H1 (cell line): ENCODE results near the gene SUB1. TPM values are rescaled to one million over a fixed set of nuclear protein-coding genes. Genes with fewer than 3 reads are reported as not detected.

Experiments
- CTCF ChIA-PET: fragments of 300-600 bp; sonication (Branson Sonifier 250); formaldehyde crosslinking; loops from one replicate; lab custom pipeline; 2021; ENCODE audit not compliant: partially characterized antibody; lab: Charles Lee
- POLR2A ChIA-PET: fragments of 300-600 bp; sonication (Branson Sonifier 250); formaldehyde crosslinking; loops from one replicate; lab custom pipeline; 2021; ENCODE audit warnings: inconsistent platforms; ENCODE audit not compliant: partially characterized antibody; lab: Charles Lee
- DNase-seq, 2 experiments: peaks; one replicate each; pipeline versions ENCODE4 v3.0.0 to v3.0.0-alpha.2; 2010 to 2022; ENCODE audit warnings: low spot score in 2 of 2, low read depth in 1 of 2, mixed read lengths in 1 of 2
- FAIRE-seq: peaks from 2 replicates; lab custom pipeline; 2011; peaks lifted over from hg19 to GRCh38; lab: Jason Lieb, UNC
- H2AFZ ChIP-seq: 2 replicates; pipeline ENCODE4 v1.8.1; 2012; ENCODE audit warnings: low read length, inconsistent platforms
- H2AK5ac ChIP-seq: 2 replicates; pipeline ENCODE4 v1.6.1; 2013; ENCODE audit warnings: low read depth, low read length
- H2BK120ac ChIP-seq: replicated peaks from 2 replicates; pipeline ENCODE3; 2013; ENCODE audit warnings: low read depth, low read length, inconsistent platforms
- H2BK12ac ChIP-seq: 2 replicates; pipeline ENCODE4 v1.6.1; 2013; ENCODE audit warnings: low read depth, low read length
- H2BK15ac ChIP-seq: 2 replicates; pipeline ENCODE4 v1.6.1; 2013; ENCODE audit warnings: low read length
- H2BK20ac ChIP-seq: 2 replicates; pipeline ENCODE4 v1.6.1; 2013; ENCODE audit warnings: low read length
- H2BK5ac ChIP-seq: 2 replicates; pipeline ENCODE4 v1.6.1; 2013; ENCODE audit warnings: low read depth, low read length
- H3K14ac ChIP-seq: 2 replicates; pipeline ENCODE4 v1.6.1; 2013; ENCODE audit warnings: inconsistent platforms; ENCODE audit not compliant: insufficient read length
- H3K18ac ChIP-seq: 2 replicates; pipeline ENCODE4 v1.6.1; 2013; ENCODE audit warnings: low read length; ENCODE audit errors: extremely low read depth
- H3K23ac ChIP-seq: 2 replicates; pipeline ENCODE4 v1.6.1; 2013; ENCODE audit warnings: inconsistent platforms; ENCODE audit not compliant: insufficient read length
- H3K23me2 ChIP-seq: 2 replicates; pipeline ENCODE4 v1.6.1; 2013; ENCODE audit warnings: low read depth, low read length
- H3K27ac ChIP-seq: 2 replicates; pipeline ENCODE4 v1.6.1; 2011; ENCODE audit warnings: low read depth, low read length, inconsistent platforms
- H3K27me3 ChIP-seq, 4 experiments: replicated peaks in 1 of 4; 1 replicate in 1 of 4; 2 replicates in 3 of 4; pipeline versions ENCODE4 v1.6.1 to v1.8.1; 2011 to 2013; ENCODE audit warnings: low read length in 3 of 4, mild to moderate bottlenecking in 3 of 4, inconsistent platforms in 2 of 4, mixed read lengths in 2 of 4, moderate library complexity in 1 of 4; ENCODE audit not compliant: control insufficient read depth in 3 of 4, insufficient read depth in 3 of 4; ENCODE audit errors: extremely low read depth in 1 of 4
- H3K36me3 ChIP-seq, 4 experiments: 2 replicates each; pipeline versions ENCODE4 v1.6.1 to v1.8.1; 2011 to 2013; ENCODE audit warnings: mild to moderate bottlenecking in 4 of 4, low read length in 3 of 4, moderate library complexity in 2 of 4, control low read depth in 1 of 4, inconsistent platforms in 1 of 4; ENCODE audit not compliant: insufficient read depth in 4 of 4, control insufficient read depth in 2 of 4
- H3K4ac ChIP-seq: replicated peaks from 2 replicates; pipeline ENCODE3; 2013; ENCODE audit warnings: low read length, low read depth, mixed read lengths, inconsistent platforms; ENCODE audit not compliant: insufficient read length
- H3K4me1 ChIP-seq, 4 experiments: replicated peaks in 1 of 4; 1 replicate in 1 of 4; 2 replicates in 3 of 4; pipeline versions ENCODE4 v1.6.1 to v1.8.1; 2011 to 2013; ENCODE audit warnings: low read length in 3 of 4, inconsistent platforms in 2 of 4, mixed read lengths in 1 of 4; ENCODE audit not compliant: insufficient read depth in 4 of 4, control insufficient read depth in 3 of 4
- H3K4me2 ChIP-seq, 2 experiments: 2 replicates each; pipeline versions ENCODE4 v1.6.1 to v1.8.1; 2011 to 2013; ENCODE audit warnings: low read depth in 2 of 2, low read length in 2 of 2, control low read depth in 1 of 2, inconsistent platforms in 1 of 2, mild to moderate bottlenecking in 1 of 2; ENCODE audit not compliant: insufficient read depth in 1 of 2
- H3K4me3 ChIP-seq, 4 experiments: fragments of 200-600, 300-600 bp in 1 of 4; sonication (generic), shearing (Covaris generic), sonication (Bioruptor Twin) in 1 of 4; 2 replicates each; pipeline versions ENCODE4 v1.5.1 to v1.8.1; 2011 to 2016; ENCODE audit warnings: low read length in 4 of 4, low read depth in 3 of 4, control low read depth in 2 of 4, inconsistent platforms in 2 of 4, mild to moderate bottlenecking in 2 of 4, mixed read lengths in 1 of 4, moderate library complexity in 1 of 4; ENCODE audit not compliant: insufficient read depth in 2 of 4; ENCODE audit errors: extremely low read depth in 1 of 4
- H3K56ac ChIP-seq: replicated peaks from 2 replicates; pipeline ENCODE3; 2013; ENCODE audit warnings: low read depth, mild to moderate bottlenecking, mixed read lengths, low read length, inconsistent platforms; ENCODE audit not compliant: insufficient read length
- H3K79me1 ChIP-seq: 2 replicates; pipeline ENCODE4 v1.6.1; 2013; ENCODE audit warnings: low read depth, low read length, control low read depth
- H3K79me2 ChIP-seq, 2 experiments: 2 replicates each; pipeline versions ENCODE4 v1.6.1 to v1.8.1; 2012 to 2013; ENCODE audit warnings: low read length in 2 of 2, mild to moderate bottlenecking in 2 of 2, inconsistent platforms in 1 of 2; ENCODE audit not compliant: insufficient read depth in 2 of 2, control insufficient read depth in 1 of 2
- H3K9ac ChIP-seq, 4 experiments: replicated peaks in 1 of 4; 1 replicate in 1 of 4; 2 replicates in 3 of 4; pipeline versions ENCODE4 v1.6.1 to v1.8.1; 2011 to 2013; ENCODE audit warnings: low read depth in 3 of 4, low read length in 3 of 4, control low read depth in 2 of 4, mild to moderate bottlenecking in 2 of 4, moderate library complexity in 2 of 4, inconsistent platforms in 1 of 4; ENCODE audit errors: extremely low read depth in 1 of 4
- H3K9me3 ChIP-seq, 2 experiments: 2 replicates each; pipeline versions ENCODE4 v1.6.1 to v1.8.1; 2012 to 2013; ENCODE audit warnings: mild to moderate bottlenecking in 2 of 2, moderate library complexity in 2 of 2, control low read depth in 1 of 2, inconsistent platforms in 1 of 2, low read depth in 1 of 2, low read length in 1 of 2, mixed read lengths in 1 of 2; ENCODE audit not compliant: insufficient read depth in 2 of 2
- H4K20me1 ChIP-seq, 2 experiments: replicated peaks in 1 of 2; 2 replicates each; pipeline versions ENCODE3 to v1.8.1; 2011 to 2013; ENCODE audit warnings: inconsistent platforms in 2 of 2, low read length in 2 of 2, mild to moderate bottlenecking in 1 of 2; ENCODE audit not compliant: insufficient read depth in 2 of 2, control insufficient read depth in 1 of 2
- H4K5ac ChIP-seq: 2 replicates; pipeline ENCODE4 v1.6.1; 2013; ENCODE audit warnings: low read length, low read depth, mixed read lengths, inconsistent platforms; ENCODE audit not compliant: insufficient read length
- H4K8ac ChIP-seq: 2 replicates; pipeline ENCODE4 v1.8.0; 2013; ENCODE audit warnings: mild to moderate bottlenecking, moderate library complexity, low read length, inconsistent platforms; ENCODE audit not compliant: insufficient read depth; ENCODE audit errors: extremely low read depth
- H4K91ac ChIP-seq: replicated peaks from 2 replicates; pipeline ENCODE3; 2013; ENCODE audit warnings: low read length, mixed read lengths, inconsistent platforms; ENCODE audit not compliant: insufficient read length
- ASH2L ChIP-seq: fragments of 200-600, 300-600 bp; sonication (generic); IDR thresholded peaks from one replicate; pipeline ENCODE4 v1.7.1; 2017; ENCODE audit warnings: low read length
- CHD1 ChIP-seq: IDR thresholded peaks from 2 replicates; pipeline ENCODE4 v1.6.1; 2012; ENCODE audit warnings: low read depth, low read length, improper control_type of control experiment
- GTF2F1 ChIP-seq: IDR thresholded peaks from 2 replicates; pipeline ENCODE4 v1.6.1; 2012; ENCODE audit warnings: low read depth, low read length, improper control_type of control experiment, borderline replicate concordance
- KDM1A ChIP-seq: fragments of 200-600, 300-600 bp; sonication (generic); IDR thresholded peaks from 2 replicates; pipeline ENCODE4 v1.7.1; 2016; ENCODE audit warnings: mild to moderate bottlenecking, low read length, borderline replicate concordance
- MAFK ChIP-seq: IDR thresholded peaks from 2 replicates; pipeline ENCODE4 v1.6.1; 2012; ENCODE audit warnings: low read depth, mild to moderate bottlenecking, improper control_type of control experiment, low read length
- POLR2AphosphoS5 ChIP-seq: IDR thresholded peaks from 2 replicates; pipeline ENCODE4 v1.6.1; 2011; ENCODE audit warnings: low read depth, low read length
- SIX5 ChIP-seq: IDR thresholded peaks from 2 replicates; pipeline ENCODE4 v1.6.1; 2011; ENCODE audit warnings: mild to moderate bottlenecking, low read depth, low read length
- SRF ChIP-seq: IDR thresholded peaks from 2 replicates; pipeline ENCODE4 v1.6.1; 2011; ENCODE audit warnings: mild to moderate bottlenecking, low read depth, low read length, moderate library complexity
- ZNF274 ChIP-seq: IDR thresholded peaks from 2 replicates; pipeline ENCODE4 v1.7.0; 2012; ENCODE audit warnings: low read length, borderline replicate concordance; ENCODE audit errors: extremely low read depth
- WGBS, 2 experiments: shearing (Covaris generic) in 1 of 2; methylation state at CpG; one replicate each; pipeline versions ENCODE4 v1.1.6 to v1.1.7; 2013 to 2015; ENCODE audit warnings: low lambda C conversion rate in 2 of 2, mixed read lengths in 2 of 2, inconsistent platforms in 1 of 2, low coverage in 1 of 2, missing lambda C conversion rate in 1 of 2; ENCODE audit not compliant: insufficient replicate concordance in 2 of 2, insufficient coverage in 1 of 2, insufficient read length in 1 of 2; ENCODE audit errors: extremely low coverage in 1 of 2, missing lambda C conversion rate in 1 of 2; 5-methylcytosine and 5-hydroxymethylcytosine counted together
- polyA plus RNA-seq, 7 experiments: library from polyadenylated mRNA; depleted of rRNA in 3 of 7; stranded (reverse) in 5 of 7; unstranded in 2 of 7; fragments of >200 nt in 5 of 7; fragments of 200-250 nt in 2 of 7; gene quantifications; 1 replicate in 5 of 7; 2 replicates in 1 of 7; 4 replicates in 1 of 7; pipeline versions ENCODE4 v1.2.1 to v1.2.3, GENCODE V29; 2011 to 2013; ENCODE audit warnings: missing spikeins in 2 of 7, mixed read lengths in 2 of 7
- total RNA-seq: library from RNA; stranded (reverse); fragmentation: NEBNext Ultra II Directional; extraction: Animal tissue kit (Norgen Biotek cat#: 25700); gene quantifications from 2 replicates; pipeline ENCODE4 v1.2.1, GENCODE V29; 2021

SUB1 gene
- total and polyA plus RNA-seq, 2 of the 8 experiments (the other 6 are each of a cell fraction or from before 2014, with no cell fraction given), result 83.9 to 325 TPM

- Histone ChIP-seq H2AFZ (no peak overlapping the region), H4K5ac (no peak overlapping the region), H3K23me2 (peaks cover 2% of the 10 kb centered on the region; the same call in 1 of the 2 replicates), H3K79me1 (no peaks in the 10 kb centered on the region), H3K56ac (no peak overlapping the region), H2BK5ac (no peak overlapping the region), H2AK5ac (no peak overlapping the region), H3K4me2 (no peak overlapping the region), H3K4me1 (0 out of 7 replicates have a peak, but pooled peaks cover 0 to 3% (median under 1%) of the 10 kb centered on the region in 4 experiments), H3K79me2 (no peaks in the 10 kb centered on the region), H3K27ac (no peak overlapping the region), H3K9me3 (no peaks in the 10 kb centered on the region), H2BK20ac (no peak overlapping the region), H3K14ac (no peak overlapping the region), H4K91ac (no peak overlapping the region), H4K8ac (no peak overlapping the region), H2BK120ac (no peak overlapping the region), H3K18ac (no peak overlapping the region), H3K4ac (no peak overlapping the region), H3K4me3 (no peak overlapping the region), H2BK15ac (no peak overlapping the region), H4K20me1 (no peaks in the 10 kb centered on the region), H3K9ac (no peak overlapping the region), H3K27me3 (no peaks in the 10 kb centered on the region), H3K23ac (no peak overlapping the region), H2BK12ac (no peak overlapping the region), H3K36me3 (no peaks in the 10 kb centered on the region)
- no peak for DNase-seq
- WGBS, 2 experiments, result 90% methylated on average over 4 of the region's 4 CpGs; no CpG with 5 or more reads in 1 of the 2 experiments
- ChIA-PET CTCF (no interaction called here), POLR2A (no interaction called here)
- FAIRE-seq, result no peak
- TF ChIP-seq POLR2AphosphoS5 (no peak), GTF2F1 (no peak), CHD1 (no peak), ZNF274 (no peak), SRF (no peak), MAFK (no peak), ASH2L (no peak), SIX5 (no peak), KDM1A (no peak)
Observed at GRCh38 chr5:32541241-32541640, 44.1 kb upstream of the SUB1 start.
